Germinal center (tissue), 1 donor: Measurements from ENCODE around the gene HAND2.

Source experiments
- DNase-seq: peaks from one replicate; pipeline ENCODE4 v3.0.0; 2012; ENCODE audit warnings: mixed read lengths, low spot score

HAND2 gene

DNA sequence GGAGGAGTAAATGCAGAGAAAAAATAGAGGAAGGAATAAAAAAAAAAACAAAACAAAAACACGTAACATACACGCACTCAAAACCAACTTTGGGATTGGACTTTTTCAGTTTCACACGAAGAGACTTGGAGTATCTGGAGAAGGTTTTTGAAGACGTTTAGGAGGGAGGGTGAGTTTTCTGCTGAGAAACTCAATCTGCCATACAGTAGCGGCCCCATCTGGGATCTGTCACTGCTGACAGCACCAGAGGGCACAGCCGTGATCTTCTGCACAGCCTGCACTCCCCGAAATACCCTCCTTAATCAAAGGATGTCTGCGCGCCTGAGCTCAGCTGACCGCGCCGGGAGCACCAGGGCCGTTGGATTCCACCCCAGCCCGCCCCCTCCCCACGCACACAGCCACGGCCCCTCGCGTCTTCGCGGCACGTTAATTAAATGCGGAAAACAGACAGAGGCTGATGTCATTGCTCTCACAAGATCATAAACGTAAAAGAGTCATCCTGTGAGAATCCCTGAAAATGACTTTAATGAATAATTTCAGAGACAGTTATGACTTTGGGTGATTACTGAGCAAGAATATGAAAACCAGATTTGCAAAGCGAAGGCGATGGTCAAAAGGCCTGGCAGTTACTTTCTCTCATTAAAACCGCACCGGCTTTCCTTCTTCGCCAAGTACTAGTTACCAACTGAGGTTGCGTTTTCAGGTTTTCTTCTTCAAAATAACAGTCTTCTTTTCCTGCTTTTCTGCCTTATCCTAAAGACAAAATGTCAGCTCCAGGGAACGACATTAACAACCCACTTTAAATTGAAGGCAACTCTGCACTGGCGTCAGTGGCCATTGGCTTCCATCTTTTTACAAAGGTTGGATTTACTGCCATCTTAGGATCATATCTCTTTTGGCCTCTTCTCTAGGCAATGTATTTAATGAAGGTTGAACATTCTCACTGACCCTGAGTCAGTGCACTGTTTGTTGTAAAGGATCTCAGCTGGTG is 10.6 kb downstream of the HAND2 start:
- no peak for DNase-seq

DNA sequence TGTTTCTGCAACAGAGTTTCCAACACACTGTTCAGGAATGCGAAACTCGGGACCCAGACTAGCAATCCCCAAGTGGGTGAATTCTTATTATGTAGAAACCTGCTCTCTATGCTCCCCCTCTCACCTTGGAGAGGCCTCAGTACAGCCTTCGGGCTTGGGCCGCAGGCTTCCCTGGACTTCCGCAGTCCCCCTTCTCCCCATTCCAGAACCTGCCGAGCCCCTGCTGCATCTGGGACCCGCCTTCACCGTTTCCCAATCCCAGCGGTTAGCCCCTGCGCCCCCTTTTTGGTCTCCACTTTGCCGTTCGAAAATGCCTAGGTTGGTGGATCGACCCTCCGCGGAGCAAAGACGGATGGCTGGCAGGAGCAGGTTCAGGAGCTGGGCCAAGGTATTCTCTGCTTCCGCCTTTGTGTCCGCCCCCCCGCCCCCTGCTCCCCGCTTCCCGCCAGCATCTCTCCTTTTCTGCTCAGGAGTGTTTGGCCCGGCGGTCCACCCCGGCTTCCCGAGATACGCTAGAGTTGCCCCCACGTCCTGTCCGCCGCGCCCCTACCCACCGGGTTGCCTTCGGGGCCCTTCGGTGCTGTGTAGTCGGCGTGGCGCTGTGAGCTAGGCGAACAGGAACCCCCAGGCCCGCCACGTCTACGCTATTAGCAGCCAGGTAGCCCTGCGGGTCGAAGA is 11.5 kb downstream of the HAND2 start:
- DNase-seq: no peak

DNA sequence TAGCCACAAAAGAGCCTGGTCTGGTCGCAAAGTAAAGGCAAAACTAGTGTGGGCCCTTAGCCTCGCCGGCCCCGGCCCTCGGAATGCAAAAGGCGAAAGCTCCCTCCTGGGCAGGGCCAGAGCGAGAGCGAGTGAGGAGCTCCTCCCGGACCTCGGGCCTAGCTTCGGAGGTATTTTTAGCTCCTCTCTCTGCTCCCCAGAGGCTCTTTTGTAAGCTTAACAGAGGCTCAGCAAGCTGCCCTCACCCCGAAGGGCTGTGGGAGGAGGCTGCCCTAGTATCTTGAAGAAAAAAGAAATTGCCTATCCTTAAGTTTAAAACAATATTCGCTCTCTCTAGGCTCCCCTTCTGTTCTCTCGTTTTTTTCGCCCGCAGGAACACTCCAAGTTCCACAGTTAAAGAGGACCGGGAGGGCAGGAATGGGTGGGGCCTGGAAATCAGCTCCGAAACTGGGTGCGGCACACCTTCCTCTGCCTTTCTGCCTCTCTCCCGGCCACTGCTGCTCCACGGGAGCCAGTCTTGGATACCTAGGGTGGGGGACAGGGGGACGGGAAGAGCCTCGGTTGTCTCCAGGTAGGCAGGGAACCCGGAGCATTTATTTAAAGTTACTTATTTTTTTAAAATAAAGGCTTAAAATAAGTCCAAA is 12.1 kb downstream of the HAND2 start:
- DNase-seq: no peak

DNA sequence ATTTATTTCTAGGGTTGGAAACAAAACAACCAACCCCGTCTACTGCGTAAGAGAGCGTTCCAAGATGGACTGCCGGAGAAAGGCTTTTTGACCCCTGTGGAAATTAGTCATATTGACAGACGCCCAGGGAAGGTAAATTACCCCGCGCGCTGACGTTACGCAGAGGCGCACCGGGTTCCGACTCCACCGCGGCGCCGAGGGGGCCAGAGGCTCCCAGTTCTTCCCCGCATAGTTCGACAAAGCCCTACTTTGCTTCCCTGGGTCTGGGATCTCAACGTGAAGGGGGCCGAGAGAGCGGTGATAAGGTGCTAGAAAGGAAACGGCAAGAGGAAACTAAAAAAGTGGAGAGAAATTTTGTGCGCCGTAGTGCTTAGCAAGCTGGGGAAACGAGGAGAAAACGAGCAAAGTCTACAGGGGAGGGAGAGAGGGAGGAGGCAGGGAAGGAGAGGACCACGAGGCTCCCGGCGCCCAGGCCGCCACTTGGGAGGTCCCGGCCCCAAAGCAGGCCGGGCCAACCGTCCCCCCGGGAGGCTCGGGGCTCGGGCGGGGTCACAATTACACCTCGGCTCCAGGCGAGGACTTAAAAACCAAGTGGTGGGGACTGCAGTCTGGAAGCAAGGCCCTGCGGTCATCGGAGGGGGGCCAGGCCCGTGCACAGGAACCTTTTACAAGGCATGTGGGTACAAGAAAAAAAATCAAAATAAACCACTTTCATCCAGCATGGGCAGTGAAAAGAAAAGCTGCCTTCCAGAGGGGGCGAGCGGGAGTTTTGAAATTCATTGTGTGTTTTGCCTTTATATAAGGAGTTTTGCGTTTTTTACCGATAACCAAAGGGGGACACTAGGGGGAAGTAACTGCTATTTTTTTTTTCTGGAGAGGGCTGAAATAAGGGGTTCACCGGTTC is 13.2 kb downstream of the HAND2 start:
- DNase-seq: no peak

DNA sequence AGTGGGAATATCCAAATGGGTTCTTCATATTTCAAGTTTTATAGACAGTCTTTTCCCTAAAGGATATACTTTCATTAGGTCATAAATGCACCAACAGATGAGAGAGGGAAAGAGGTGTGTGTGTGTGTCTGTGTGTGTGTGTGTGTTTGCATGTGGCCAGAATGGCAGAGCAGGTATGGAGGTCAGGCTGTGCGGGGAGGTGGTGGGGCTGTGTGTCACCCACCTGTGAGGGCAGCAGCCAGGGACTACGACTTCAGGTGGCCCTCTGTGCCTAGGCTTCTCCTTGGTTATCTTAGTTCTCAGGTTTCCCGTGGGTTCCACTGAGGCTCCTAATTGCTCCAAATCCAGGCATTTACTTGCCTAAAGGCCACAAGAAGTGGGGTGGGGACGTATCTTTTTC is 14.6 kb downstream of the HAND2 start:
- DNase-seq: no peak

DNA sequence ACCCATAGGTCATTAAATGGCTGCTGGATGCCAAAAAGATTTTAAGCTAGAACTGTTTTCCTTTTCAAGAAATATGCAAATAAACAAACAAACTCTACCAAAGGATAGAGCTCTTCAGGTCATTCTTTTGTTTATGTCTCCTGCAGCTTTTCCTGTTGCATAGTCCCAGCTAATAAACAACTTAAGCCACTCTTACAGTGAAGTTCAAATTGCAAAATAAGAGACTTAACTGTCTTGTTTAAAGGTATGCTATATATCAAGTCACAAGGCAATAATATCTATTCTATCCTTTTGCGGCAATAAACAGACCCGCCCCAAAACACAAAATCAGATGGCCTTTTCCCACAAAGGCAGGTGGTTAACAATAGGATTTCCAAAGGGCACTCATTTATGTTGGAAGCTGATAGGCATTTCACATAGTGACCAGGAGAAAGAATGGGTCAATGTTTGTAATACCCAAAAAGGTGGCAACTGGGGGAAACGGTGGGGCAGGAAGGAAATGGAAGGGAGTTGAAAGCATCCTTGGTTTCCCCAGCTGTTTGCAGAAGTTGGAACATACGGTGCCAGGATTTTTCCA is 15.3 kb downstream of the HAND2 start:
- DNase-seq: no peak

DNA sequence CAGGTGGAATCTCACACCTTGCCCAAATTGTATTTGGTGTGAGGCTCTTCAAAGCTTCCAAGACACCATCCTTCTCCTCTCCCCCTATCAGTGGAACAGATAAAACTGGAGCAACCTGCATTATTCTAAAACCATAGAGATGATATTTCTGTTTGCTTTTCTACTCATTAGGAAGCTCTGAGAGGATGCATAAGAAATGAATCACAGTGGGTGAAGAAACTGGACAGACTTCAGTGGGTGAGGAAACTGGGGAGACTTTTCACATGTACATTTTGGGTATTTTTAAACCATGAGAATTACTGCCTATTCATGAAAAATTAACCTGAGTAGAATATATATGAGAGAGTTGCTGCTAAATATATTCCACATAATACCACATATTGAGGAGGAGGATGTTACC is 16.4 kb downstream of the HAND2 start:
- no peak for DNase-seq

DNA sequence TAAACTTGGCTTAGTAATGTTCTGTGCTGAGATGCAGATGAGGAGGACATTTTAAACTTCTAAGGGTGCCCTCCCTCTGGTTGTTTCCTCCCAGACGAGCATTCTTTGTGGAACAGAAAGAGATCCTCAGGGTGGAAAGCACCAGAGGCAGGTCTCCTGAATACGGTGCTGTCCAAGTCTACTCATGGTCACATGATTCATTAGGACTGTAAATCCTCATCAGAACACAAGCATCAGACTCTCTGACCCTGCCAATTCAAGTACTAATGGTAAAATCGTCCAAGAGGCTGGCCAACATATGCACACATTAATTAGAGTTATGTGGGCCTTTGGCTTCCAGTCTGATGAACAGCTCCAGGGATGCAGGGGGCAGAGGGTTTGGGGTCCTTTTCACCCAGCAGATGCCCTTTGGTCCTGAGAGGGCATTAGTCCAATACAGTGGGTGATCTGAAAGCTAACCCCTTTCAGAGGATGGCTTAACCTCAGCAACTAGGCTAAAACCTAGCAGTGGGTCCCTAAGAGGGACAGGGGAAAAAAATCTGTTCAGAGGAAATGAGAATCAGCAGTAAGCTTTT is 18.2 kb downstream of the HAND2 start:
- DNase-seq: no peak

DNA sequence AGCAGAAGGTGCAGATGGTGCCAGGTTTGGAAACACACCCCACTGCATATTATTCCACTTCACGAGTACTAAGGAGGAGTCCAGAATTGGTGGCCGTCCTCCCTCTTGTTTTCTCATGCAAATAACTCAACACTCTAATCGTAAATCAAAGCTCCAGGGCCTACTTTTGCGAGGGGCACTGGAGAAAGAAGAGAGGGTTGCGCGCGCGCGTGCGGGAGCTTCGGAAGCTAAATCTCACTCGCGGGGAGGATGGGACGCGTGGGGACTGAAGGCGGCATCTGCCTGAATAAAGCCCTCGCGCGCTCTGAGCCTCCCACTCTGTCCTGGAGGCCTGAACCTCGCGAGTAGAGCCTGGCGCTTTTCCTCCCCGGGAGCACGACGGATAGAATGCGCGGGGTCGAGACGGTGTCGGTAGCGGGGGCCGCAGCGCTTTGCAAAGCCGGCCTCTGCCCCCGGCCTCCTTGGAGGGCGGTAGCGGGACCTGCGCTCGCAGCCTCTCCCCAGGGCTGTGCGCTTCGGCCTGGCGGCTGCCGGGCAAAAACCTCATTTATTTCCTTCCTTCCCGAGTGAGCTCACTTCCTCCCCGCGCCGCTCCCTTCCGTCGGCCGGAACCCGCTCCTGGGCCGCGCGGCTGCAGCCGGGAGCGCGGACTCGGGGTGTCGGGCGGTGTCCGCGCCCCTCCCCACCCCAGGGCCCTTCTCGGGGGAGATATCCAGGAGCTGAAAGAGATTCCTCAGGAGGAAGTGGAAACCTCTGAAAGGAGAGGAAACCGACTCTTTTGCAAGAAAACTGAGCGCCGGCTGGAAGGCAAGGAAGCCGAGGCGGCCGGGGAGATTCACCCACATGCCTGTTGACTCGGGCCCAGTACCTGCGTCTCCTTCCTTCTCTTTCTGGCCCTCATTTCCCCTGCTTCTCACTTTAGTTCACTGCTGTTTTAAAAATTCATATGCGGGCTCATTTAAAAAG is 20.7 kb downstream of the HAND2 start:
- DNase-seq: peak; percentile 46

DNA sequence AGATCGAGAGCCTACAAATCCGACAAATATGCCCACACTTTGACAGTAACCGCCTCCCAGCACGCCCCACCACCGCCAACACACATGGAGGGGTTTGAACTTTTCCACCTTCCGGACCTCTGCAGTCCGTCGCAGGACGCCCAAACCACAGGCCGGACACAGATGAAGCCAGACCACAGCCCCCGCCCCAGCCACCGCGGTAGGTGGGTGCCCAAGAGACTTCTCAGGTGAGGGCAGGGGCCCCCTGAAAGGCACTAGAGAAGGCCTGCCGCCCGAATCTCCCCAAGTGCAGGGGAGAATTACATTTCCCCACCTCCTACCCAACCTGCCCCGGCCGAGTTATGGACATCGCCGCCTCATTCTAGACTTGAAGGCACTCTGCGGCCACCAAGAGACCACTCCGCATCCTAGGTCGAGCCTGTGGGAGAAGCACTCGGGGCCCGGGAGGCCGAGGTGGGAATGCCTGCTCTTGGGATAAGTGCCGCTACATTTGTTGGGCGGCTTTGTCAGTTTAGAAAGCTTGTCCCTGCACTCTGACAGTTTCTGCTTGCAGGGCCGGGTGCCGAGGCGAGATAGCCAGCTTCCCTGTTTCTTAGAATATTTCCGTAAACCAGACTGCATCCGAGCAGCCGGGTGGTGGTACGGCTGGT is 21.5 kb downstream of the HAND2 start:
- DNase-seq: no peak

DNA sequence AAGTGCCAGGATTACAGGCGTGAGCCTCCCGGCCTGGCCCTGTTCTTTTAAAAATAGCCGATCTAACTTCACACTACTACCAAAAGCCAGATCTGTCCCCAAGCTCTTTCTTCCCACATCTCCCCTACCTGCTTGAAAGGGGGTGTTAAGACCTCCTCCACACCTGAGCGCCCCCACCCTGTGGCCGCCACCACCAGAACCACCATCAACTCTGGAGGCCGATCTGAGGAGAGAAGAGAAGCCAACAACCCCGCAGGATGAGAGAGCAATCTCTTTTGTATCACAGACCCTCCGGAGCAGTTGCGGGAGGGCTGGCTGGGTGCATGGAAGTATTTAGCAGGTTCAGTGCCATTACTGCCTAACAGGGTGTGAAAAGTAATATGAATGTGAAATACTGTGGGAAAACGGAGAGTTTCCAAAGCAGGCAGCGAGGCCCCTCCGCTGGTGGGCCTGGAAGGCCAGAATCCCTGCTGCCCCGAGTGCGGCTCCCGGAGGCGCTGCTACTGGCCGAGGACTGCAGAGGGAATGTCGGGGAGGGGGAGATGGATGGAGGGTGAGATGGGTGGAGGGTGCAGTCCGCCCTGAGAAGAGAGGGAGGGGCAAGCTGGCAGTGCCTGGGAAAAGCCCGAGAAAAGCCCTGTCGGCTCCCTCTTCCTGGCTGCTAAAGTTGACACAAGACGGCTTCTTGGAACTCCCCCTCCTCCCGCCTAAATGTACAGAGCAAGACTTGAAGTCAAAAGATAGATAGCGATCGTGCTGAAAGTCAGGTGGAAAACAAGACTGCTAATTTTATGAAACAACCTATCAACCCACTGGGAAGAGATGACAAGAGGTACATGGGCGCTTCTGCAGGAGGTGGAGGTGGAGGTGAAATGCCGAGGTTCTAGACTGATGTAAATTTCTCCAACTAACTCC is 22.3 kb downstream of the HAND2 start:
- DNase-seq: no peak

DNA sequence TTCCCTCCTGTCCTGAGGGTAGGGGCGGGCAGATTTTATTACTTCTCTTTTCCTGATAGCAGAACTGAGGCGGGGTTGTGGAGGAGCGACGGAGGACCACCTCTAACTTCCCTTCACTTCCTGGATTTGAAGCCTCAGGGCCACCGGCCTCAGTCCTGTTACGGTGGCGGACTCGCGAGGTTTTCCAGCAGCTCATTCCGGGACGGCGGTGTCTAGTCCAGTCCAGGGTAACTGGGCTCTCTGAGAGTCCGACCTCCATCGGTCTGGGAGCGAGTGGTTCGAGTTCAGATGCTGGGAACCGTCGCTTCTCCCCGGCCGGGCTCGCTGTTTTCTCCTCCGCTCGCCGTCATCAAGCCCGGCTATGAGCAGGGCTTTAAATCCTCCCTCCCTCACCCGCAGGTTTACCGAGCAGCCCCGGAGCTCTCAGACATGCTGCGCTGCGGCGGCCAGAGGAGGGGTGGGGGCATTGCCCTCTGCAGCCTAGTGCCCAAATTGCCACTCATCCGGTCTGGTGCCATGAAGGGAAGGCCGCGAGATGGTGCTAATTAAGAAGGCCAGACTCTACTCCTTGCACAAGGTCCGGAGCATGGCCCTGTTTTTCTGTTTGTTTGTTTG is 23.3 kb downstream of the HAND2 start:
- DNase-seq: no peak

DNA sequence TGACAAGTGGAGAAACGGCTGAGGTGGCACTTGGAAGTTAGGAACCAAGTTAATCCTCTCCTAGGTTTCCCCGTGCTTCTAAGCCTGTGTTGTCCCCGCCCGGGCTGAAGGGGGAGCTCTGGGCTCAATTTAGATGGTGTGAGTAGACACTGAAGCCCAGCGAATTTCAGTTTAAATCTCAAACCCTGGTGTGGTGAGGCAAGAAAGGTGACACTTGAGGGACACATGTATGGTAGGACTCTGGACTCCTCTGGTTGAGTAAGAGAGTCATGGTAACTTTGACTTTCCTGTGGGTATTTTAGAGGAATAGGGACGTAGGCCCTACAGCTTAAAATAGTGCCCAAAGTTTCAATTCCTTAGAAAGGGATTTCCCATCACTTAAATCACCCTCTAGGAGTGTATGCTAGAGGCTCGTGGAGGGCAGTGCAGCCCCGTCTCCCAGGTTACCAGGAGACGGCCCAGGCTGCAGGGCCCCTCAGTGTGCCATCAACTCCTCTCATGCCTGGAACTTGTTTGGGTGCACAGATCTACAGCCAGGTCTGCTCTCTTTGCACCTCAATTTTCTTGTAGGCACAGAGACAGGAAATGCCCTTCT is 24.0 kb downstream of the HAND2 start:
- DNase-seq: peak; percentile 74

DNA sequence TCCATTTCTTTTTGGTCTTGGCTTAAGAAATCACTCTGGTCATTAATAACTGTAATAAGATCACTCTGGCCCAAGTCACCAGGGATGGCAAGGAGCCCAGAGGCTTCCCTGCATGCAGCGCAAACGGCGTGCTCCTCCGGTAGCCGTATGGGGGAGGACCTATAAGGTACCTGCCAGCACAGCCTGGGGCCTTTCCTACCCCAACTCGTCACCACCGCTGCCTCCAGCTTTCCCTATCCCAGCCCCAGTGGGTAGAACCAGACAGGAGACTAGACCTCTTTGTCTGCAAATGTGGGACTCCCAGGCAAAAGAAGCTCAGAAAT is 25.9 kb downstream of the HAND2 start:
- no peak for DNase-seq

DNA sequence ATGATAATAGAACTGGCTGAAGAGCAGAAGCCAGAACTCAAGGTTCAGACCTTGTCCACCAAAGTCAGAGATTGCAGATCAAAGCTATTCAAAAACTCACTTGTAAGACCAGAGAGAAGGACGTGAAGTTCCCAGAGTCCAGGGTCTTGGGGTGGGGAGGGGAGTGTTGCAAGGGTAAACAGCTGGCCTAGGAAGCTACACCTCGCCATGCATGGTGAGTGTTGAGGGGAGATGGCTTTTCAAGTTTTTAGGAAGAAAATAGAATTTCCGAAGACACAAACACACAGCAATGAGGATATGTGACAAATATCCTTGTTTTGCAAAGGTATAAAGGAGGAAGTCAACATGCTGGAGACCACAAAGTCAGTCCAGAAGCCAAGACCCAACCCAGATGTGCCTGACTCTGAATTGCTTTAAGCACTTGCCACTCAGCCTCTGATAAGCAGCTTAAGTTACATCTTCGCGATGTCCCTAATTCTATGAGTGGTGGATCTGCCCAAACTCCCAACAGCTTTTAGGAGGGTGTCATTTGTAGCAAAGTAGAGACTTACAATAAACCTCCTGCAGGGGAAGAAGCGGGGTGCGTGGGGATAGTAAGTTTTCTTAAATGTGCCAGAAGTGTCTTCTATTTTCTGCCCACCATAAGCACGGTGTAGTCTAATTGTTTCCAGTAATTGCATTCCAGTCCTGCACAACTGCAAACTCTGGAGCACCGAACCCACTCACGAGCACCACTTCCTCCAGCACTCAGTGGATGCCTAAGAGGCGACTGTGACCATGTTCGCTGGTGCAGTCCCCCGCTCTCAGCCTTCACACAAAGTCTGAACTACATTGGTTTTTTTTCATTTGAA is 26.5 kb downstream of the HAND2 start:
- DNase-seq: no peak

DNA sequence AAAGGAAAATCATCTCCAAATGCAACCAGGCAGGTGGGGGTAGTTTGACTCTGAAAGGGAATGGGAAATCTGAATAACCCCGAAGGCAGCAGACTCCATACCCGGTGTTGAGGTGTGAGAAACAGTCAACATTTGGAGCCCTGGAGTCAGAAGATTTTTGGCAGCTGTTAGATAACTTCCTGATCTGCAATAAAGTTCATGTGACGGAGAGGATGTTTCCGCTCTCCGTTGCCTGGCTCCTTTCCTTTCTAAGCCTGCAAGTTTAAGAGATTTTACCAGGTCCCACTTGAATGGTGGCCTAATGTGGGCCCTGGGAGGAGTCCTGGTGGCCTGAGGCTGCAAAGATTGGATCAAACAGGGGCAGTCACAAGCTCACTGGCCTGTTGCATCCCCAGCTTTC is 27.7 kb downstream of the HAND2 start:
- no peak for DNase-seq
